ENCODE measurements around the gene RSPH6A.

DNA sequence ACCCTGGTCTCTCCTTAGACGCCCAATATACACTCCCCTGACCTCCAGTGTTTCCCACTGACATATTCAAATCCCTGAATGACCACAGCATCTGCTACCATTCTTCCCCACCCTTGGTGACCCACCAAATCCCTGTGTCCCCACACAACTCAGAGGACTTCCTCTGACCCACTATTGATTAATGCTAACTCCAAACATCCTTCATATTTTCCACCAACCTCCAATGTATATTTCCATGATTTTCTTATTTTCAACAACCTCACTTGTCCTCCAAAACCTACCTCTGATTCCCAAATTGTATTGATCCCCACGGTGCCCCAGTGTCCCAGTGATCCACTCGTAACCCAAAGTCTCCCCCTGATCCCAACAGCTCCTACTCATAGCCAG lies 21.9 kb downstream of the RSPH6A start:
- TF ChIP-seq POLR2AphosphoS5 (IDR thresholded peaks at IDR 0.05; ENCODE audit: insufficient read depth in 1 of 2, low read depth in 1 of 2) (no peak), CTCF (IDR thresholded peaks at IDR 0.05) (no peak), POLR2A (IDR thresholded peaks at IDR 0.05) (no peak)
